ENCODE measurements around the gene ANKRD1. TPM values are rescaled to one million over a fixed set of nuclear protein-coding genes. Genes with fewer than 3 reads are reported as not detected.
"Not testable (repeated sequence)": the region's sequence is repeated elsewhere in the genome, so short reads cannot be mapped to it uniquely, and the experiment has no call there.

Gene ANKRD1
- total RNA-seq, 8 experiments from 2014 or later: 0.11 to 27.7 (median 0.24) TPM; not detected in 3

- WGBS, 10 experiments: 68 to 100% (median 85%) methylated on average over 2 to 5 of the region's 5 CpGs; no CpG with 5 or more reads in 1 of the 10 experiments
- no peak overlapping the region for H3K4me3 ChIP-seq
- H3K27ac ChIP-seq: no peak overlapping the region
- no peaks in the 10 kb centered on the region for H3K4me1 ChIP-seq (replicated peaks in 1 of 2)
- in situ Hi-C loops (cut with MboI; ENCODE audit: low pct_unique_long_range_greater_than_20kb in 2 of 9, low sequenced_read_pairs in 9 of 9, unreplicated experiment in 9 of 9): no loop called here
- peak in 1 of 8 experiments; percentile 27 for ATAC-seq (replicated peaks in 6 of 8)
Observed at GRCh38 chr10:90947030-90947960, 26.4 kb upstream of the ANKRD1 start.

DNA sequence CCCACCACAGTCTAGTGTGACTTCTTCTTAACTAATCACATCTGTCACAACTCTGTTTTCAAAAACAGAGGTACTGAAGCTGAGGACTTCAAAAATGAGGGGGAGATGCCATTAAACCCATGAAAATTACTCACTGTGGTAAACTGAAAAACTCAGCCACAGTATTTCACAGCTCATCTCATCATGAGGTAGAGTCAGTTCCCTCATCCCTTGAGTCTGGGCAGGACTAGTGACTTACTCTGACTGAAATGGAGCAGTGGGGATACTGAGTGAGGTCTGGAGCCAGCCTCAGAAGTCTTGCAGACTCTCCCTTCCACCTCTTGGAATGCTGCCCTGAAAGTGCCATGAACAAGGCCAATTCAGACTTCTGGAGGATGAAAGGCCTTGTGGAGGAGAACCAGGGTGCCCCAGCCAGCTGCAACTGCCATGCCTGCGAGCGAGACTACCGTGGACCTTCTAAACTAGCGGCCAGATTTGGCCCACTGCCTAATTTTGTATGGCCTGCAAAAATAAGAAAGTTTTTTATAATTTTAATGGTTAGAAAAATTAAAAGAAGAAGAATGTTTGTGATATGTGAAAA, 24.7 kb upstream of the ANKRD1 start:
- in situ Hi-C loops (cut with MboI; ENCODE audit: low pct_unique_long_range_greater_than_20kb in 2 of 9, low sequenced_read_pairs in 9 of 9, unreplicated experiment in 9 of 9): no loop called here
- no peak overlapping the region for H3K27ac ChIP-seq
- H3K4me1 ChIP-seq (replicated peaks in 1 of 2): no peaks in the 10 kb centered on the region
- WGBS, 10 experiments: 42 to 100% (median 97%) methylated on average over 1 to 4 of the region's 4 CpGs; no CpG with 5 or more reads in 2 of the 10 experiments
- no peak for ATAC-seq (replicated peaks in 6 of 8)
- no peak overlapping the region for H3K4me3 ChIP-seq

DNA sequence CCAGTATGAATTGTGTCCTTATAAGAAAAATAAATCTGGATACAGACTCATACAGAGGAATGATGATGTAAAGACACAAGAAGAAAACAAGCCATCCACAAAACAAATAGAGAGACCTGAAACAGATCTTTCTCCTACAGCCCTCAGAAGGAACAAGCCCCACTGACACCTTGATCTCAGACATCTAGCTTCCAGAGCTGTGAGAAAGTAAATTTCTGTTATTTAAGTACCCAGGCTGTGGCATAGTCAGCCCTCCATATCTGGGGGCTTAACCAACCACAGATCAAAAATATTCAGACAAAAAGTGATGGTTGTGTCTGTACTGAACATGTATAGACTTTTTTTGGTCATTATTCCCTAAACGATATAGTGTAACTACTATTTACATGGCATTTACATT, 23.9 kb upstream of the ANKRD1 start:
- no peaks in the 10 kb centered on the region for H3K4me1 ChIP-seq (replicated peaks in 1 of 2)
- no peak for ATAC-seq (replicated peaks in 6 of 8)
- 0 to 71% methylated on average over 1 of the region's 1 CpG; no CpG with 5 or more reads in 8 of the 10 experiments for WGBS, 10 experiments
- in situ Hi-C loops (cut with MboI; ENCODE audit: low pct_unique_long_range_greater_than_20kb in 2 of 9, low sequenced_read_pairs in 9 of 9, unreplicated experiment in 9 of 9): no loop called here
- no peak overlapping the region for H3K4me3 ChIP-seq
- no peak overlapping the region for H3K27ac ChIP-seq

- 0 to 94% (median 80%) methylated on average over 1 to 3 of the region's 3 CpGs; no CpG with 5 or more reads in 3 of the 10 experiments for WGBS, 10 experiments
- H3K27ac ChIP-seq: not testable (repeated sequence)
Observed at GRCh38 chr10:90942980-90943379, 22.1 kb upstream of the ANKRD1 start.

GRCh38 chr10:90939648-90940047, 18.8 kb upstream of the ANKRD1 start:
- in situ Hi-C loops (cut with MboI; ENCODE audit: low pct_unique_long_range_greater_than_20kb in 2 of 9, low sequenced_read_pairs in 9 of 9, unreplicated experiment in 9 of 9): no loop called here
- H3K4me3 ChIP-seq: no peak overlapping the region
- 0 to 100% (median 50%) methylated on average over 1 of the region's 6 CpGs; no CpG with 5 or more reads in 4 of the 10 experiments for WGBS, 10 experiments
- H3K27ac ChIP-seq: no peak overlapping the region
- ATAC-seq (replicated peaks in 6 of 8): no peak
- peaks cover 0 to 6% of the 10 kb centered on the region in 2 donors for H3K4me1 ChIP-seq (replicated peaks in 1 of 2)

More at GRCh38 chr10:90942980-90943379, 22.1 kb upstream of the ANKRD1 start:
- in situ Hi-C loops (cut with MboI; ENCODE audit: low pct_unique_long_range_greater_than_20kb in 2 of 9, low sequenced_read_pairs in 9 of 9, unreplicated experiment in 9 of 9); H3K4me1 ChIP-seq (replicated peaks in 1 of 2); H3K4me3 ChIP-seq; ATAC-seq (replicated peaks in 6 of 8): not testable (repeated sequence)

DNA sequence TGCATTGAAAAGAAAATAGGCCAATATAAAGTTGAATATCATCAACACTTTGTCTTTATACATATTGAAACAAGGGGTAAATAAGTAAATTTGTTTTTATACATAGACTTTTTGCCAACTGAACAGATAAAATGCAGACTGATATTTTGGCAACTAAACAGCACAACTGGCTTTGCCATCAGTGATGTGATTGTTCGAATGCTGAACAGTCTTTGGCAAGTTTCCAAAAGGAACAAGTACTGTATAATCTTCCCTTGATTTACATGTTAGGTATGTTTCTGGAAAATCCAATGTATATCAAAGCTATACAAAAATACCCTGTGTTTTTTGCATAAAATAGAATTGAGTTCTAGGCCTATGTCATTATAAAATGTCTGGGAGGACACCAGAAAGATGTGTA, 18.2 kb upstream of the ANKRD1 start:
- H3K4me1 ChIP-seq (replicated peaks in 1 of 2): peaks cover 0 to 6% of the 10 kb centered on the region in 2 donors
- no peak overlapping the region for H3K27ac ChIP-seq
- peak in 1 of 8 experiments; percentile 25 for ATAC-seq (replicated peaks in 6 of 8)
- in situ Hi-C loops (cut with MboI; ENCODE audit: low pct_unique_long_range_greater_than_20kb in 2 of 9, low sequenced_read_pairs in 9 of 9, unreplicated experiment in 9 of 9): no loop called here
- H3K4me3 ChIP-seq: no peak overlapping the region
- WGBS, 10 experiments: 40 to 100% (median 78%) methylated on average over 1 of the region's 1 CpG; no CpG with 5 or more reads in 4 of the 10 experiments

DNA sequence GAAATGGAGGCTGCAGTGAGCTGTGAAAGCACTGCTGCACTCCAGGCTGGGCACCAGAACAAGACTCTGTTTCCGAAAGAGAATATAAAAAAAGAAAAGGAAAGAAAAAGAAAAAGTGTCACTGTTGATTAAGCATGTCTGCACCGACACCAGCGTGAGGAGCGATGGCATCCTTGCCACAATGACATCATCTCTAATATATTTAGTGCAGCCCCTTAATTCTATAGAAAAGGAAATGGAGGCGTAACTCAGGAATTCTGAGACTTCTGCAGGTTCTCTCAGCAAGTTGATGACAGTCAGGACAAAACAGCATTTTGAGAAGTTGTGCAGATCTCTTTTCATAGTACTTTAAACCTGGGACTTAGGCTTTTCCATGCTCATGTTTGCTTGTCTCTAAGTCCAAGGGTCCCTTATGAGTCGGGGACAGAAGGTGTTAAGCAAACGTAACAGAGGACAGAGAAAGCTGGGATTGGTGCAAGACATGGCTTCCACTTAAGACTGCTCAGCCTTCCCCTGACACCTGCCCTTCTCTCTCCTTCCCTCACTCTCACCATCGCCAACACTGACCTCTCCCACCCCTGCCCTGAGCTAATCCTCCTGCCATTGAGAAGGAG, 16.9 kb upstream of the ANKRD1 start:
- in situ Hi-C loops (cut with MboI; ENCODE audit: low pct_unique_long_range_greater_than_20kb in 2 of 9, low sequenced_read_pairs in 9 of 9, unreplicated experiment in 9 of 9): no loop called here
- 26 to 100% (median 67%) methylated on average over 2 to 8 of the region's 8 CpGs; no CpG with 5 or more reads in 2 of the 10 experiments for WGBS, 10 experiments
- no peak overlapping the region for H3K4me3 ChIP-seq

DNA sequence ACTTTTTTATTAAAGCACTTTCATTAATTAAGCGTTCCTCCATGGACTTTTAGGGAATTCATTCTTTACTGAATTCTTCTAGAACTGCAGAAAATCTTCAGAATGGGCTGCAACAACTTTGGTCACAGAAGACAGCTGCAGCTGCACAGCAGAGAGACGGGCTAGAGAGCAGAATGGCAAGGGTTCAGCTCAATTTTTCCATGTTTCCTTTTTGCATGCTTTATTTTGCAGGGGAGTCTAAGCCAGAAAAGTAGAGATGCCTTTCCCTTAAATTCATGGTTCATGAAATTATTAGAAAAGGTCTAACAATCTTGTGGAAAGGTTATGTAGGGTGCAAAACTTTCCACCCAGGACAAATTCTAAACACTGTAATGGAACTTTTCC, 15.4 kb upstream of the ANKRD1 start:
- Histone ChIP-seq H3K4me3 (no peak overlapping the region), H3K27ac (no peak overlapping the region), H3K4me1 (replicated peaks in 1 of 2) (peaks cover 0 to 6% of the 10 kb centered on the region in 2 donors)
- WGBS, 10 experiments: 0 to 100% (median 73%) methylated on average over 1 to 2 of the region's 2 CpGs; no CpG with 5 or more reads in 1 of the 10 experiments
- in situ Hi-C loops (cut with MboI; ENCODE audit: low pct_unique_long_range_greater_than_20kb in 2 of 9, low sequenced_read_pairs in 9 of 9, unreplicated experiment in 9 of 9): no loop called here
- ATAC-seq (replicated peaks in 6 of 8): no peak

More for the DNA sequence above, 16.9 kb upstream of the ANKRD1 start:
- Histone ChIP-seq H3K4me1 (replicated peaks in 1 of 2) (peaks cover 0 to 6% of the 10 kb centered on the region in 2 donors), H3K27ac (no peak overlapping the region)
- ATAC-seq (replicated peaks in 6 of 8): no peak

GRCh38 chr10:90935581-90936275, 14.8 kb upstream of the ANKRD1 start:
- in situ Hi-C loops (cut with MboI; ENCODE audit: low pct_unique_long_range_greater_than_20kb in 2 of 9, low sequenced_read_pairs in 9 of 9, unreplicated experiment in 9 of 9): no loop called here
- peaks cover 0 to 6% of the 10 kb centered on the region in 2 donors for H3K4me1 ChIP-seq (replicated peaks in 1 of 2)
- ATAC-seq (replicated peaks in 6 of 8): peak in 5 of 8 experiments; percentile 45 to 74 (median 64)
- no peak overlapping the region for H3K4me3 ChIP-seq
- H3K27ac ChIP-seq: no peak overlapping the region
- 10 to 67% (median 50%) methylated on average over 1 to 5 of the region's 5 CpGs; no CpG with 5 or more reads in 2 of the 10 experiments for WGBS, 10 experiments

DNA sequence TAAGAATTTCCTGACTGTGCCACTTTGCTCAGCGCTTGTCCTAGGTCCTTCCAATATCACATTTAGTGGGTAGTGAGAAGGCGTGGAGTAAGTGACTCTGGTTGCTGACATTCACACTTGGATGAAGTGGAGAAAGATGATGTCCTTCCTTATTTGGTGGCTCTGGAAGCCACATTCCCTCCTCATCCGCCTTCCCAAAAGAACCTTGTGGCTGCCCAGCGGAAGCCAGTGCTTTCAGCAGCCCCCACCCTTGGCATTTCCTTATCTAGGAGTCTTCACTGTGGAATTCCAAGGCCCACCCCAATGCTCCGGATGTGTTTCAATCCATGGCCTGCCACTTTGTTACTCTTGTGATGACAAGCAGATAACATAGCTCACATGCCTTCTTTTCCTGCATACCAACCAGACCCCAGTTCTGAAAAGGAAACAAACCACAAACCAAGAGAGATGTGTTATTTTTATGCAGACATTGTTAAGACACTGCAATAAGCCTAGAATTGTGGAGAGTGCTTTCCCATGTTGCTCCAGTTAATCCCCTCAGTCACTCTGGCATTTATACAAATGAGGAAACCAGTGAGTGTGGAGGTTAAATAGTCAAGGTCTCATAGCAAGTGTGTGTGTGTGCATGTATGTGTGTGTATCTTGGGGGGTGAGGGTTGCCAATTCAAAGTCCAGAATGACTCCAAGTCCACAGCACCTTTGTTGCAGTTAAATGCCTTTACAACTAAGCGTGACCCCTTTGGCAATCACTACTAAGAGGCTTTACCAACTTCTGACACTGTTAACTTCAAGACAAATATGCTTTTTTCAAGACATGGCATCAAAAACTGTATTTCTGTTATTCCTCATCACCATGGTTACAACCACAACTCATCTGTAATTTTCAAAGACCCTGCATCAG, 10.3 kb upstream of the ANKRD1 start:
- no peak overlapping the region for H3K27ac ChIP-seq
- ATAC-seq (replicated peaks in 6 of 8): peak in 4 of 8 experiments; percentile 29 to 35 (median 31)
- peaks cover 0 to 6% of the 10 kb centered on the region in 2 donors for H3K4me1 ChIP-seq (replicated peaks in 1 of 2)
- 0 to 100% (median 51%) methylated on average over 1 to 4 of the region's 6 CpGs; no CpG with 5 or more reads in 2 of the 10 experiments for WGBS, 10 experiments
- no peak overlapping the region for H3K4me3 ChIP-seq
- in situ Hi-C loops (cut with MboI; ENCODE audit: low pct_unique_long_range_greater_than_20kb in 2 of 9, low sequenced_read_pairs in 9 of 9, unreplicated experiment in 9 of 9): no loop called here

GRCh38 chr10:90930070-90930837, 9.4 kb upstream of the ANKRD1 start:
- Histone ChIP-seq H3K27ac (no peak overlapping the region), H3K4me3 (no peak overlapping the region), H3K4me1 (replicated peaks in 1 of 2) (peaks cover 0 to under 1% of the 10 kb centered on the region in 2 donors)
- 35 to 100% (median 59%) methylated on average over 1 to 4 of the region's 5 CpGs; no CpG with 5 or more reads in 3 of the 10 experiments for WGBS, 10 experiments
- ATAC-seq (replicated peaks in 6 of 8): peak in 6 of 8 experiments; percentile 28 to 89 (median 82)
- in situ Hi-C loops (cut with MboI; ENCODE audit: low pct_unique_long_range_greater_than_20kb in 2 of 9, low sequenced_read_pairs in 9 of 9, unreplicated experiment in 9 of 9): no loop called here
